ENCODE measurements around the gene PTEN. TPM values are rescaled to one million over a fixed set of nuclear protein-coding genes. Genes with fewer than 3 reads are reported as not detected.

The PTEN gene
- total RNA-seq, 1 donor from 2014 or later, result 212 TPM

DNA sequence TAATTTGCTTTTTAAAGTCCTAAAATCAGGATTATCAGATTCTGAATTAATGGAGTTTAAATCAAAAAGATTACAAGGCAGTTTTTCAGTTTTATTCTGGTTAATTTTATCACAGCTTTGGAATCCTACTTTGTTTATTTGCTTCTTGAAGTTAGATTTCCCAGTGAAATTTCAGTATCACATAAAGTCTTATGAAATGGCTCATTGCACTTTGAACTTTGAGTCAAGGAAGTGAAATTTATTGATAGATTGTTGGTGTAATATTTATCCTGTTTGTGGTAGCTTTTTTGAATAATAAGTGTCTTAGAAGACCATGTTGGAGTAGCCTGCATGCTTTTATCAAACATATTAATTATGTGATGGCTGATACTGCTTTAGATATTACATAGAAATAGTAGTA lies 92.6 kb downstream of the PTEN start:
- no peak for FAIRE-seq
- DNase-seq (ENCODE audit: low spot score in 2 of 2), result no peak

DNA sequence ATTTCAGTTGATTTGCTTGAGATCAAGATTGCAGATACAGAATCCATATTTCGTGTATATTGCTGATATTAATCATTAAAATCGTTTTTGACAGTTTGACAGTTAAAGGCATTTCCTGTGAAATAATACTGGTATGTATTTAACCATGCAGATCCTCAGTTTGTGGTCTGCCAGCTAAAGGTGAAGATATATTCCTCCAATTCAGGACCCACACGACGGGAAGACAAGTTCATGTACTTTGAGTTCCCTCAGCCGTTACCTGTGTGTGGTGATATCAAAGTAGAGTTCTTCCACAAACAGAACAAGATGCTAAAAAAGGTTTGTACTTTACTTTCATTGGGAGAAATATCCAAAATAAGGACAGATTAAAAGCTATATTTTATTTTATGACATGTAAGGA lies 94.3 kb downstream of the PTEN start:
- FAIRE-seq (no peak), DNase-seq (ENCODE audit: low spot score in 2 of 2) (no peak)

DNA sequence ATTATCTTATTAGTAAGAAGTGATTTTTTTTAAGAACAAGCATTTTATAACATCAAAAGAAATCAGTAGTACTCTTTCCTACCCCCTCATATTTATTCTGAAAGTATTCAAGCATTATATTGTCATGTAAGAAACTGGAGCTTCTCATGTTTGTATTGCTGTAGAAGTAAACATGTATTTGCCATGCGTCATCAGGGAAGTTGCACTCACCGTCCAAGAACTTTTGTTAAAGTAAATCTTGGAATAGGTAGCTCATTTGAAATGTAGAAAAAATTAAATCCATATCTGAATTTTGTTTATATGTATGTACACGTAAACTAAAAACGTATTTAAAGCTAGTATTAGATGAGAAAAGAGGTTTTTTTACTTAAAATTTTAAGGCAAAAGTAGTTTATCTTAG lies 96.8 kb downstream of the PTEN start:
- DNase-seq (ENCODE audit: low spot score in 2 of 2) (no peak), FAIRE-seq (no peak)

DNA sequence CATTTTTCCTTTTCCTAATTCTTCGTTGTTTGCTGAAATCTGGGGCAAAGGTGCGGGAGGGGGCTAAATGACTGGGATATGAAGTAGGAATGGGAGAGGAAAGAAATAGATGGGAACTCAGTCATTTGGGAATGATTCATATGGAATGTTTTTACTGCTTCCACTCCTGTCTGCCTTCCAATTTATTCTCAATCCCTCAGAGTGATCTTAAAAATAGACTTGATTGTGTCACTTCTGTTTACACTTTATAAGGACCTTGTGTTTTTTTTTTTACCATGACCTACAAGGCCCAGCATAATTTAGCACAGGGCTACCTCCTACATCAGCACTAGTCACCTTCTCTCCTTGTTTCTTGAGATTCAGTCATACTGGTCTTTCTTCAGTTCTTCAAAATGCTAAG lies 97.9 kb downstream of the PTEN start:
- no peak for DNase-seq (ENCODE audit: low spot score in 2 of 2)
- FAIRE-seq, result no peak

DNA sequence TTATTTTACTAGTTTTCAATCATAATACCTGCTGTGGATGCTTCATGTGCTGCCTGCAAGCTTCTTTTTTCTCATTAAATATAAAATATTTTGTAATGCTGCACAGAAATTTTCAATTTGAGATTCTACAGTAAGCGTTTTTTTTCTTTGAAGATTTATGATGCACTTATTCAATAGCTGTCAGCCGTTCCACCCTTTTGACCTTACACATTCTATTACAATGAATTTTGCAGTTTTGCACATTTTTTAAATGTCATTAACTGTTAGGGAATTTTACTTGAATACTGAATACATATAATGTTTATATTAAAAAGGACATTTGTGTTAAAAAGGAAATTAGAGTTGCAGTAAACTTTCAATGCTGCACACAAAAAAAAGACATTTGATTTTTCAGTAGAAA lies 103.0 kb downstream of the PTEN start:
- DNase-seq (ENCODE audit: low spot score in 2 of 2), result no peak
- no peak for FAIRE-seq

DNA sequence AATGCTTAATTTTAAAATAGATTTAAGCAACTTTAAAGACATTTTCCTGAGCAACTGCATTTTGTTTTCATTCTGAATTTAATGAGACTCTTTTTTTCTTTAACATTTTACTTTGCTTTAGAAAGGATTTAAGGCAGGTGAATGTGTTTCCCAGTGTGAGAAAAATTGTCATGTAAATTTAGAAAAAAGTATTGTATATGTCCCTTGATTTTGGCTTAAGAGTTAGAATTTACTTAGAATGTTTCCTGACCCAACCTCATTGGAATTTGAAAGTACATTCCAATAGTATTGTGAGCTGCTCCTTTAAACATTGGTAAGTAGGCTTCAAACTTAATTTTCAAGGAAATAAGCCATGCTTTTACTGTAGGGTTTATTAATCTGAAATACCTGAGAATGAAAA lies 110.2 kb downstream of the PTEN start:
- FAIRE-seq (no peak), DNase-seq (ENCODE audit: low spot score in 2 of 2) (no peak)

DNA sequence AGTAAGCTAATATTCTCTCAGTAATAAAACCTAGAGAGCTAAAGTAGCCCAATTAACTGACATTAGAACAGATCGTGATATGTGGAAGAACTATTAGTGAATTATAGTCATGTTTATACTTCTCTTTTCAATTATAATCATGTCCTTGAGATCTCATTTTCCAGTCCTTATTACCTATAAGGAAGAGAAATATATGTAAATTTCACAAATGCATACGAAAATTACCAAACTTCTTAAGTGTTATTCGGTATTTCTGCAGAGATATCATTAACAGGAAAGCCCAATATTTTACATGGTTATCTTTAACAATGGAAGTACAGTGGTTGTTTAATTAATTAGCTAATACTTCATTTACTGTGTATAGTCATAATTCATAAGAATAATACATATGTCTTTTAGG lies 110.7 kb downstream of the PTEN start:
- DNase-seq (ENCODE audit: low spot score in 2 of 2) (no peak), FAIRE-seq (no peak)

DNA sequence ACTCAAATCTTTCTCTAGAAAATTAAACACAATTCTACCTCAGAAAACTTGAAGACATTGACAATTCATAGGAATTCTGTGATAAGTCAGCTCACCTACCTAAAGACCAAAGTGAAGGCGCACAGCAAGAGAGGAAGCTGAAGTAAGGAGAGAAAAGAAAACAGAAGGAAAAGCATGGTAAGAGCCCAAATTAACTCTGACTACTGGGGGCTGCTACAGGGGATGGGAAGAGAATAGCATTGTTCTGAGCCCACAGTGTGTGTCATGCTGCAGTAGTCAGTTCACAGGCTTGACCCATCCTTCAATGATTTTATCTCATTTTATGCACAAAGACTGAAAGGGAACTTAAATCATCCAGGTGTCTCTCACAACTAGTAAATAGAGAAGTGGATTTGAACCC lies 111.3 kb downstream of the PTEN start:
- FAIRE-seq (no peak), DNase-seq (ENCODE audit: low spot score in 2 of 2) (no peak)

DNA sequence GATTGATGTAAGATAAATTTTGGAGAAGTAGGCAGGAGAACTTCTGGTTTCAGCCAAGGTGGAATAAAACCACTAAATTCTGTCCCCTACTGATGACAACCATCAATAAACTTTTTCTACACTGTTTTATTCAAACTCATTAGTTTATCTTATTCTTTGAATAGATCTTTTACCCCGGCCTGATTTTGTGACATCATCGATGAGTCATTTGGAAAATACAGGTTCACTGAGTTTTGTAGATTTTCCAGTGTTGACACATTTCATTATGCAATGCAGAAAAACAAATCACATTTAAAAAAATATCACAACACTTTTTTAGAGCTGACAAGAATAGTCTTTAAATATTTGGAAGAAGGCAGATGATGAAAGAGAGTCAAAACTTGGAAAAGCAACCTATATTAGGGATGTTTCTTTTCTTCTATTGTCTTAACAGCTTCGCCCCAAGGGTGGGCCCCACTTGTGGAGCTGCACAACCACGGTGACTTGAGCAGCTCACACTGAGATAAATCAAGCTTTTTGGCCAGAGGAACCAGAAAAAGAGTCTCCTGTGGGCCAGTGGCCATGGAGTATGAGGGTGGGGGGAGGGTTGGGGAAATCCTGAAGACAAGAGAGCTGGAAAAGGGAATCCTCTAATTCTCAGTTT lies 112.8 kb downstream of the PTEN start:
- FAIRE-seq (no peak), DNase-seq (ENCODE audit: low spot score in 2 of 2) (no peak)

DNA sequence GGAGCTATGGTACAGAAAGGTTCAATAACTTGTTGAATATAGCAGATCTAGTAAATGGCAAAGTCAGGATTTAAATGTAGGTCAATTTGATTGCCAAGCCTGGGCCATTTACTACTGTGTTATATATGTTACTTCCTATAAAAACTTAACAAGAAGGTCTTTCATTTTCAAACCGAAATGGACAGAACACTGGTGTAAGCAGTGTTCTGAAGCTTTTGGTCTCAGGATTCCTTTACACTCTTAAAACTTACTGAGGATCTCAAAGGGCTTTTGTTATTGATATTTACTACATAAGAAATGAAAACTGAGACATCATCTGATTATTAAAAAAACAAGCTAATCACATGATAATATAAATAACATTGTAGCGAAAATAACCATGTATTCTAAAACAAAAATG lies 114.7 kb downstream of the PTEN start:
- FAIRE-seq (no peak), DNase-seq (ENCODE audit: low spot score in 2 of 2) (no peak)

DNA sequence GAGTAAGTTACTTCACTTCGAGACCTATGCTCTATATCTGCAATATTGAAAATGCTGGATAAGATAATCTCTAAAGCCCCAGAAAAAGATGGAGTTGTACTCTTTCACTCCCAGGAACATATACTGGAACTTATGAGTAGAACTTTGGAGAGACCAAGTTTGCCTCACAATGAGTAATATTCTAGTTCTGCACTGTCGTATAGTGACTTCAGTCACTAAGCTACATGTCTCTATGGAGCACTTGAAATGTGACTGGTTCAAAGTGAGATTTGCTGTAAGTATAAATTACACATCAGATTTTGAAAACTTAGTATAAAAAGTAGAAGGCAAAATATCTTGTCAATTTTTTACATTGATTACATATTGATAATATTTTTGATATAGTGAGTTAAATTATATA lies 116.4 kb downstream of the PTEN start:
- FAIRE-seq, result no peak
- DNase-seq (ENCODE audit: low spot score in 2 of 2), result no peak

DNA sequence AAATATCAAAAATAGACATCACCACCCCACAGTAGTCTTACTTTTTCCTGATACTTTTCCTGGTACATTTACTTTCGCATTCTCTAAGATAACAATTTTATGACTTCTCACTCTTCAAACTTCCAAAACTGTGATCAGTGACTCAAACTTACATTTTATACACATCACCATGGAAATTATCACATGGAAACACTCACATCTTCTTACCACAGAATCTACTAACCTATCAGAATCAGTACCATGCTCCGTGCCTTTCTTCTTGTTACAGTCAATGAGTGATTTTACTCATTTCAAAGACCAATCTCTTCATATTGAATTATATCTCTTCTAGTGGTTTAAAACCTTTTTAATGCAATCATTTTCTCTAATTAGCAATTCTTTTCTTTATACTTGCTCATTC lies 120.3 kb downstream of the PTEN start:
- no peak for FAIRE-seq
- no peak for DNase-seq (ENCODE audit: low spot score in 2 of 2)

DNA sequence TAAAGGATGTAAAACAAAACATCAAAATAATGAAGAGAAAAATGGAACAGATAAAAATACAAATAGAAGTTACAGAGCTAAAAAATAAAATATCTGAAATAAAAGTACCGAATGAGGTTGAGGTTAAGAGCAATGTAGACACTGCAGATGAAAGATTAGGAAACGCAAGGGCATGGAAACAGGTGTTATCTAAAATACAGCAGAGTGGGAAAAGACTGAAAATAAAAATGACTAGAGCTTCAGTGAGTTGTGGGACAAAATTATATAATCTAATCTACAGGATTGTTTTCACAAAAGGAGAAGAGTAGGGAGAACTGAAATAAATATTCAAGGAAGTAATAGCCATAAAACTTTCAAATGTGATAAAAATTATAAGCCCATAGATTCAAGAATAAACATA lies 123.8 kb downstream of the PTEN start:
- peak; percentile 76 for FAIRE-seq

DNA sequence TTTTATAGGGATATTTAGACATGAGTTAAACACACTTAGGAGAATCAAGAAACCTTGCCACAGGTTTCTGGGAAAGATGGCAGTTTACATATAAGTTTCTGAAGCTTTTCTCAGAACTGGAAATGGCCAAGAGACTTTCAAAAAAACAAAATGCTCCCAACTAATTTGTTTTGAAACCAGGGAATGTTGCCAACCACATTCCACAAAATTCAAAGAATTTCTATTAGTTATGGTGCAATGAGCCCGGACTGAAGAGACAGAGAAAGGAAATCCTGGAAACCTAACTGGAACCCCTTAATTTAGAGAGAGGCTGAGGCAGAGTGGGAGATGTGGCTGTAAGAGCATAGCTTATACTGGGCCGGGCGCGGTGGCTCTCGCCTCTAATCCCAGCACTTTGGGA lies 128.5 kb downstream of the PTEN start:
- DNase-seq (ENCODE audit: low spot score in 2 of 2) (no peak), FAIRE-seq (no peak)

More for the DNA sequence above, 123.8 kb downstream of the PTEN start:
- DNase-seq (ENCODE audit: low spot score in 2 of 2), result no peak

DNA sequence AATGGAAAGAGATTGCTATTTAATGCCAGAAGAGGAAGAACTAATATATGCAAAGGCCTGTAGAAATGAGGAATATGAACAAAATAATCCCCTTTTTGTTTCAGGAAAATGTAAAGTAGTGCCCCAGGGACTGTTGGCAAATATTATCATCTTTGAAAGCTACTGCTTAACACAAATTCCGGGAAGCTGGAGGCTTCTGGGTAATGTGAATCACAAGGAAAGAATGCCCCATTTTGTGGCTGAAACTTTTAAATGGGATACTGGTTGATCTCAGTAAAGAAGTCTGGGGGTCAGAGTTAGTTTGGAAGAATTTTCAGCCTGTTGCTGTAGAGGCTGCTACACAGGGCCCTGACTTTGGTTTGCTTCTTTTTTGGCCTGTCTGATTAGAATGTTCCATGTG lies 141.0 kb downstream of the PTEN start:
- FAIRE-seq (no peak), DNase-seq (ENCODE audit: low spot score in 2 of 2) (no peak)

DNA sequence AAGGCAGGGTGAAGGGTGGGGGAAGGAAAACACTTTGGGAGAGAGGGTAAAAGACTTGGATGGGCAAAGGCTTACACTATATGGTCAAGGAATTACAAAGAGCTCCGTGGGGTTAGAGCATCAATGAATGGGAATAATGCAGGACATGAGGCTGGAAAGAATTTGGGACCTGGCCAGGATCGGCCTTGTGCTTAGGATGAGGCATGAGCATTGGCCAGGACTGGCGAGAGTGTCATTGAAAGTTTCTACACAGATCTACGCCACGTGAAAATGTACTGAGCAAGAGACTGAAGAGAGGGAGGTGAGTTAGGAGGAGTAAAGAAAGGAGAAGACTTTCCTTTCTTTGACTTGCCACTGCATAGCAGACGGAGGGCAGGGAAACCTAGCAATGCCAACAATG lies 142.8 kb downstream of the PTEN start:
- DNase-seq (ENCODE audit: low spot score in 2 of 2), result no peak
- no peak for FAIRE-seq

DNA sequence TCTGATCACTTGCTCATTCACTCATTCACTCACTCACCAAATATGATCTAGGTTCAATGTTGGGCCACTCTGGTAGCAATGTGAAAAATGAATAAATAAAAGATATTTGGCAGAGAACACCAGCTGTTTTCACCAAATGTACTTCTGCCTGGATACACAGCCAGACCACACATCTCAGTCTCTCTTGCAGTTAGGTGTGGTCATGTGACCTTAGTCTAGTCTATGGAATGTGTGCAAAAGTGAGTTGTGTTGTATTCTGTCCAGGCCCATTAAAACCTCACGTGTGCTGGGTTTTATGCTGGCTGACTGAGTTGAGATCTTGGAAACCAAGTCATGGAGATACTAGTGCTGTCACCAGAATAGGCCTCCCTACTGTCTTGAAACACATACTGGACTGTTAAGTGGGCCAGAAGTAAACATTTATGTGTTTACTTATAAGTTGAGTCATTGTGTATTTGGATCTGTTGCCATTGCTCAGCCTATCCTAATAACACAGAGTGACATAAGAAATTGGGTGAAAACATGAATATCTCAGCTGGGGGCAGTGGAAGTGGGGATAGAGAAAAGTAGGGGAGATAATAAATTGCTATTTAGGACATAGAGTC lies 145.5 kb downstream of the PTEN start:
- DNase-seq (ENCODE audit: low spot score in 2 of 2) (no peak), FAIRE-seq (no peak)

DNA sequence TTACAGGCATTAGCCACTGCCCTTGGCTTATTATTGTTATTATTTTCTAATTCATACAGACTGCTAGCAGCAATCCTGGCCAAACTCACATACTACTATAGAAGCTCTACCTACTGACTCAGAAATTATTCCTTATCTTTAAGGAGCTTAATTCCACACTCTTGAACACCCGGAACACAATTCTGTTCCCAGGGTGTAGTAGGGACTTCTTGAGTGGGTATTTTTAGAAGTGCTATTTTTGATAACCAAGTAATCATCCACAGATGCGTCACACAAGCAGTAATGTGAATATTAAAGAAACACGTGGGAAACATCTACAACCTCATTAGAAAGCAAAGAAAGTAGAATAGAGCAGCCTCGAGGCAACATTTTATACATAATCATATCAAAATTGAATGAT lies 149.2 kb downstream of the PTEN start:
- no peak for FAIRE-seq
- peak in 1 of 2 donors; percentile 6 for DNase-seq (ENCODE audit: low spot score in 2 of 2)

DNA sequence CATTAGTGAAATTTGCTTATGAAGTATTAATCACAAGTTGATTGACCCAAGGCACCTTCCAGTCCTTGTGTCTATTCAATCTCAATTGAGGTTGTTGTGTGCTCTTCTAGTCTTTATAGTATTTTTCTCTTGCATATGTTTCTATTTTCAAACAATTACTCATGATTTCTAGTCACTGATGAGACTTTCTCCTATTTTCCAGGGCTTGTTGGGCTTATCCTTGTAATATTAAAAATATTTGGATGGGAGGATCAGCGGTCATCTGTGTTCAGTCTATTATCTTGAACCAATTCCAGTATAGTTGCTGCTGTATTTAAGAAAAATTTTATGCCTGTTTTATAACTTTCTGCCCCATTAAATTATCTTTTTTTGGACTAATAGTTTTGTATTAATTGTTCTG lies 154.4 kb downstream of the PTEN start:
- no peak for DNase-seq (ENCODE audit: low spot score in 2 of 2)
- FAIRE-seq, result no peak

DNA sequence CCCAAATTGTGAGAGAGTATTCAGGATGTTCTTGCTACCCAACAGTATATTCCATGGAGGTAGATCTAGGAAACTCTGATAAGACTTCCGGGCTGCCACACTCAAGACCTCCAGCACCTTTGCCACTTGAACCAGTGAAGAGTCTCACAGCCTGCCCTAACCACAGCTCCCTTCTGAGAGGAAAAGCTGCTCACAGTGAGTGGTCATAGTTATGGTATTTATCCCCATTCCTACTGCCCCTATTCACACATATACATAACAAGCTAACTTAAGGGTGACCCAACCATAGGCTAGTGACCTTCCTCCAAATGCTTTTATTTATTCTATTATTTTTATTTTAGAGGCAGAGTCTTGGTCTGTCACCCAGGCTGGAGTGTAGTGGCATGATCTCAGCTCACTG lies 156.3 kb downstream of the PTEN start:
- no peak for FAIRE-seq

More for the DNA sequence above, 156.3 kb downstream of the PTEN start:
- no peak for DNase-seq (ENCODE audit: low spot score in 2 of 2)
